H1 (cell line): ENCODE data around the gene KLRK1. TPM values are rescaled to one million over a fixed set of nuclear protein-coding genes. Genes with fewer than 3 reads are reported as not detected.

Experiments
- CTCF ChIA-PET: fragments of 300-600 bp; sonication (Branson Sonifier 250); formaldehyde crosslinking; loops from one replicate; lab custom pipeline; 2021; ENCODE audit not compliant: partially characterized antibody; lab: Charles Lee
- POLR2A ChIA-PET: fragments of 300-600 bp; sonication (Branson Sonifier 250); formaldehyde crosslinking; loops from one replicate; lab custom pipeline; 2021; ENCODE audit warnings: inconsistent platforms; ENCODE audit not compliant: partially characterized antibody; lab: Charles Lee
- DNase-seq, 2 experiments: peaks; one replicate each; pipeline versions ENCODE4 v3.0.0 to v3.0.0-alpha.2; 2010 to 2022; ENCODE audit warnings: low spot score in 2 of 2, low read depth in 1 of 2, mixed read lengths in 1 of 2
- FAIRE-seq: peaks from 2 replicates; lab custom pipeline; 2011; peaks lifted over from hg19 to GRCh38; lab: Jason Lieb, UNC
- H2AFZ ChIP-seq: 2 replicates; pipeline ENCODE4 v1.8.1; 2012; ENCODE audit warnings: low read length, inconsistent platforms
- H2AK5ac ChIP-seq: 2 replicates; pipeline ENCODE4 v1.6.1; 2013; ENCODE audit warnings: low read depth, low read length
- H2BK120ac ChIP-seq: replicated peaks from 2 replicates; pipeline ENCODE3; 2013; ENCODE audit warnings: low read depth, low read length, inconsistent platforms
- H2BK12ac ChIP-seq: 2 replicates; pipeline ENCODE4 v1.6.1; 2013; ENCODE audit warnings: low read depth, low read length
- H2BK15ac ChIP-seq: 2 replicates; pipeline ENCODE4 v1.6.1; 2013; ENCODE audit warnings: low read length
- H2BK20ac ChIP-seq: 2 replicates; pipeline ENCODE4 v1.6.1; 2013; ENCODE audit warnings: low read length
- H2BK5ac ChIP-seq: 2 replicates; pipeline ENCODE4 v1.6.1; 2013; ENCODE audit warnings: low read depth, low read length
- H3K14ac ChIP-seq: 2 replicates; pipeline ENCODE4 v1.6.1; 2013; ENCODE audit warnings: inconsistent platforms; ENCODE audit not compliant: insufficient read length
- H3K18ac ChIP-seq: 2 replicates; pipeline ENCODE4 v1.6.1; 2013; ENCODE audit warnings: low read length; ENCODE audit errors: extremely low read depth
- H3K23ac ChIP-seq: 2 replicates; pipeline ENCODE4 v1.6.1; 2013; ENCODE audit warnings: inconsistent platforms; ENCODE audit not compliant: insufficient read length
- H3K23me2 ChIP-seq: 2 replicates; pipeline ENCODE4 v1.6.1; 2013; ENCODE audit warnings: low read depth, low read length
- H3K27ac ChIP-seq: 2 replicates; pipeline ENCODE4 v1.6.1; 2011; ENCODE audit warnings: low read depth, low read length, inconsistent platforms
- H3K27me3 ChIP-seq, 4 experiments: replicated peaks in 1 of 4; 1 replicate in 1 of 4; 2 replicates in 3 of 4; pipeline versions ENCODE4 v1.6.1 to v1.8.1; 2011 to 2013; ENCODE audit warnings: low read length in 3 of 4, mild to moderate bottlenecking in 3 of 4, inconsistent platforms in 2 of 4, mixed read lengths in 2 of 4, moderate library complexity in 1 of 4; ENCODE audit not compliant: control insufficient read depth in 3 of 4, insufficient read depth in 3 of 4; ENCODE audit errors: extremely low read depth in 1 of 4
- H3K36me3 ChIP-seq, 4 experiments: 2 replicates each; pipeline versions ENCODE4 v1.6.1 to v1.8.1; 2011 to 2013; ENCODE audit warnings: mild to moderate bottlenecking in 4 of 4, low read length in 3 of 4, moderate library complexity in 2 of 4, control low read depth in 1 of 4, inconsistent platforms in 1 of 4; ENCODE audit not compliant: insufficient read depth in 4 of 4, control insufficient read depth in 2 of 4
- H3K4ac ChIP-seq: replicated peaks from 2 replicates; pipeline ENCODE3; 2013; ENCODE audit warnings: low read length, low read depth, mixed read lengths, inconsistent platforms; ENCODE audit not compliant: insufficient read length
- H3K4me1 ChIP-seq, 4 experiments: replicated peaks in 1 of 4; 1 replicate in 1 of 4; 2 replicates in 3 of 4; pipeline versions ENCODE4 v1.6.1 to v1.8.1; 2011 to 2013; ENCODE audit warnings: low read length in 3 of 4, inconsistent platforms in 2 of 4, mixed read lengths in 1 of 4; ENCODE audit not compliant: insufficient read depth in 4 of 4, control insufficient read depth in 3 of 4
- H3K4me2 ChIP-seq, 2 experiments: 2 replicates each; pipeline versions ENCODE4 v1.6.1 to v1.8.1; 2011 to 2013; ENCODE audit warnings: low read depth in 2 of 2, low read length in 2 of 2, control low read depth in 1 of 2, inconsistent platforms in 1 of 2, mild to moderate bottlenecking in 1 of 2; ENCODE audit not compliant: insufficient read depth in 1 of 2
- H3K4me3 ChIP-seq, 4 experiments: fragments of 200-600, 300-600 bp in 1 of 4; sonication (generic), shearing (Covaris generic), sonication (Bioruptor Twin) in 1 of 4; 2 replicates each; pipeline versions ENCODE4 v1.5.1 to v1.8.1; 2011 to 2016; ENCODE audit warnings: low read length in 4 of 4, low read depth in 3 of 4, control low read depth in 2 of 4, inconsistent platforms in 2 of 4, mild to moderate bottlenecking in 2 of 4, mixed read lengths in 1 of 4, moderate library complexity in 1 of 4; ENCODE audit not compliant: insufficient read depth in 2 of 4; ENCODE audit errors: extremely low read depth in 1 of 4
- H3K56ac ChIP-seq: replicated peaks from 2 replicates; pipeline ENCODE3; 2013; ENCODE audit warnings: low read depth, mild to moderate bottlenecking, mixed read lengths, low read length, inconsistent platforms; ENCODE audit not compliant: insufficient read length
- H3K79me1 ChIP-seq: 2 replicates; pipeline ENCODE4 v1.6.1; 2013; ENCODE audit warnings: low read depth, low read length, control low read depth
- H3K79me2 ChIP-seq, 2 experiments: 2 replicates each; pipeline versions ENCODE4 v1.6.1 to v1.8.1; 2012 to 2013; ENCODE audit warnings: low read length in 2 of 2, mild to moderate bottlenecking in 2 of 2, inconsistent platforms in 1 of 2; ENCODE audit not compliant: insufficient read depth in 2 of 2, control insufficient read depth in 1 of 2
- H3K9ac ChIP-seq, 4 experiments: replicated peaks in 1 of 4; 1 replicate in 1 of 4; 2 replicates in 3 of 4; pipeline versions ENCODE4 v1.6.1 to v1.8.1; 2011 to 2013; ENCODE audit warnings: low read depth in 3 of 4, low read length in 3 of 4, control low read depth in 2 of 4, mild to moderate bottlenecking in 2 of 4, moderate library complexity in 2 of 4, inconsistent platforms in 1 of 4; ENCODE audit errors: extremely low read depth in 1 of 4
- H3K9me3 ChIP-seq, 2 experiments: 2 replicates each; pipeline versions ENCODE4 v1.6.1 to v1.8.1; 2012 to 2013; ENCODE audit warnings: mild to moderate bottlenecking in 2 of 2, moderate library complexity in 2 of 2, control low read depth in 1 of 2, inconsistent platforms in 1 of 2, low read depth in 1 of 2, low read length in 1 of 2, mixed read lengths in 1 of 2; ENCODE audit not compliant: insufficient read depth in 2 of 2
- H4K20me1 ChIP-seq, 2 experiments: replicated peaks in 1 of 2; 2 replicates each; pipeline versions ENCODE3 to v1.8.1; 2011 to 2013; ENCODE audit warnings: inconsistent platforms in 2 of 2, low read length in 2 of 2, mild to moderate bottlenecking in 1 of 2; ENCODE audit not compliant: insufficient read depth in 2 of 2, control insufficient read depth in 1 of 2
- H4K5ac ChIP-seq: 2 replicates; pipeline ENCODE4 v1.6.1; 2013; ENCODE audit warnings: low read length, low read depth, mixed read lengths, inconsistent platforms; ENCODE audit not compliant: insufficient read length
- H4K8ac ChIP-seq: 2 replicates; pipeline ENCODE4 v1.8.0; 2013; ENCODE audit warnings: mild to moderate bottlenecking, moderate library complexity, low read length, inconsistent platforms; ENCODE audit not compliant: insufficient read depth; ENCODE audit errors: extremely low read depth
- H4K91ac ChIP-seq: replicated peaks from 2 replicates; pipeline ENCODE3; 2013; ENCODE audit warnings: low read length, mixed read lengths, inconsistent platforms; ENCODE audit not compliant: insufficient read length
- KDM4A ChIP-seq: IDR thresholded peaks from one replicate; pipeline ENCODE4 v1.7.1; 2012; ENCODE audit warnings: low read depth, mild to moderate bottlenecking, moderate library complexity, low read length, inconsistent platforms; ENCODE audit not compliant: severe bottlenecking
- YY1 ChIP-seq: IDR thresholded peaks from 2 replicates; pipeline ENCODE4 v1.6.1; 2011; ENCODE audit warnings: low read depth, mild to moderate bottlenecking, low read length
- WGBS, 2 experiments: shearing (Covaris generic) in 1 of 2; methylation state at CpG; one replicate each; pipeline versions ENCODE4 v1.1.6 to v1.1.7; 2013 to 2015; ENCODE audit warnings: low lambda C conversion rate in 2 of 2, mixed read lengths in 2 of 2, inconsistent platforms in 1 of 2, low coverage in 1 of 2, missing lambda C conversion rate in 1 of 2; ENCODE audit not compliant: insufficient replicate concordance in 2 of 2, insufficient coverage in 1 of 2, insufficient read length in 1 of 2; ENCODE audit errors: extremely low coverage in 1 of 2, missing lambda C conversion rate in 1 of 2; 5-methylcytosine and 5-hydroxymethylcytosine counted together
- polyA plus RNA-seq, 7 experiments: library from polyadenylated mRNA; depleted of rRNA in 3 of 7; stranded (reverse) in 5 of 7; unstranded in 2 of 7; fragments of >200 nt in 5 of 7; fragments of 200-250 nt in 2 of 7; gene quantifications; 1 replicate in 5 of 7; 2 replicates in 1 of 7; 4 replicates in 1 of 7; pipeline versions ENCODE4 v1.2.1 to v1.2.3, GENCODE V29; 2011 to 2013; ENCODE audit warnings: missing spikeins in 2 of 7, mixed read lengths in 2 of 7
- total RNA-seq: library from RNA; stranded (reverse); fragmentation: NEBNext Ultra II Directional; extraction: Animal tissue kit (Norgen Biotek cat#: 25700); gene quantifications from 2 replicates; pipeline ENCODE4 v1.2.1, GENCODE V29; 2021
- TF ChIP-seq, protein P1 (sequence below): IDR thresholded peaks from 2 replicates; pipeline ENCODE4 v1.6.1; 2011; ENCODE audit warnings: low read depth, mild to moderate bottlenecking, low read length; ENCODE audit not compliant: insufficient read depth

KLRK1 gene
- total and polyA plus RNA-seq, 2 of the 8 experiments (the other 6 are each of a cell fraction or from before 2014, with no cell fraction given): not detected

DNA sequence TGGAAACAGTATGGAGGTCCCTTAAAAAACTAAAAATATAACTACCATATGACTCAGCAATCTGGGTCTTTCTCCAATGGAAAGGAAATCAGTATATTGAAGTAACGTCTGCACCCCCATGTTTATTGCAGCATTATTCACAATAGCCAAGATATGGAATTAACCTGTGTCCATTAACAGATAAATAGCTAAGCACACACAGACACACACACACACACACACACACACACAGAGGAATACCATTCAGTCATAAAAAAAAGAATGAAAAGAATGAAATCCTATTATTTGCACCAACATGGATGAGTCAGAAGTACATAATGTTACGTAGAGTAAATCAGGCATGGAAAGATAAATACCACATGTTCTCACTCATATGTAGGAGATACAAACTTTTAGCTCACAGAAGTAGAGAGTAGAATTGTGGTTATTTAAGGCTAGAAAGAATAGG lies 4.7 kb downstream of the KLRK1 start:
- Histone ChIP-seq H3K79me2 (no peaks in the 10 kb centered on the region), H3K4me3 (no peak overlapping the region), H2BK15ac (no peak overlapping the region), H4K8ac (no peak overlapping the region), H3K56ac (no peak overlapping the region), H2AFZ (no peak overlapping the region), H3K23ac (no peak overlapping the region), H3K9ac (no peak overlapping the region), H3K4me1 (no peaks in the 10 kb centered on the region), H3K27me3 (no peaks in the 10 kb centered on the region), H3K4me2 (no peak overlapping the region), H3K4ac (no peak overlapping the region), H3K23me2 (no peaks in the 10 kb centered on the region), H2AK5ac (no peak overlapping the region), H2BK12ac (no peak overlapping the region), H3K9me3 (no peaks in the 10 kb centered on the region; a peak in 1 of 4 replicates), H3K27ac (no peak overlapping the region), H3K18ac (no peak overlapping the region), H4K91ac (no peak overlapping the region), H3K79me1 (no peaks in the 10 kb centered on the region), H2BK120ac (no peak overlapping the region), H2BK5ac (no peak overlapping the region), H2BK20ac (no peak overlapping the region), H3K36me3 (no peaks in the 10 kb centered on the region), H4K5ac (no peak overlapping the region), H4K20me1 (no peaks in the 10 kb centered on the region), H3K14ac (no peak overlapping the region)
- FAIRE-seq (no peak), DNase-seq (no peak)
- WGBS, 2 experiments: 91% methylated on average over 2 of the region's 2 CpGs; no CpG with 5 or more reads in 1 of the 2 experiments
- TF ChIP-seq, protein P1, sequence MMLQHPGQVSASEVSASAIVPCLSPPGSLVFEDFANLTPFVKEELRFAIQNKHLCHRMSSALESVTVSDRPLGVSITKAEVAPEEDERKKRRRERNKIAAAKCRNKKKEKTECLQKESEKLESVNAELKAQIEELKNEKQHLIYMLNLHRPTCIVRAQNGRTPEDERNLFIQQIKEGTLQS: no peak
- TF ChIP-seq YY1 (no peak), KDM4A (no peak)
- CTCF ChIA-PET: interaction anchor here (0.9 kb wide), 1 partner anchor 9 kb away, joined by 3 read pairs; no protein-coding TSS in a partner anchor
- POLR2A ChIA-PET: no interaction called here
